Body of pancreas (tissue), 4 donors: Measurements from ENCODE around the gene ANKDD1A.

Source experiments
- CTCF ChIP-seq, 7 experiments: fragments of 450-650 bp in 4 of 7; fragments of 200-600 bp in 3 of 7; sonication (generic) in 3 of 7; IDR thresholded peaks; one replicate each; pipeline ENCODE4 v1.5.1; 2016 to 2019; ENCODE audit warnings: antibody characterized with exemption in 7 of 7
- POLR2A ChIP-seq, 3 donors: fragments of 450-650 bp; IDR thresholded peaks; one replicate each; pipeline ENCODE4 v1.6.1; 2016; ENCODE audit warnings: antibody characterized with exemption in 3 of 3, mild to moderate bottlenecking in 2 of 3

DNA sequence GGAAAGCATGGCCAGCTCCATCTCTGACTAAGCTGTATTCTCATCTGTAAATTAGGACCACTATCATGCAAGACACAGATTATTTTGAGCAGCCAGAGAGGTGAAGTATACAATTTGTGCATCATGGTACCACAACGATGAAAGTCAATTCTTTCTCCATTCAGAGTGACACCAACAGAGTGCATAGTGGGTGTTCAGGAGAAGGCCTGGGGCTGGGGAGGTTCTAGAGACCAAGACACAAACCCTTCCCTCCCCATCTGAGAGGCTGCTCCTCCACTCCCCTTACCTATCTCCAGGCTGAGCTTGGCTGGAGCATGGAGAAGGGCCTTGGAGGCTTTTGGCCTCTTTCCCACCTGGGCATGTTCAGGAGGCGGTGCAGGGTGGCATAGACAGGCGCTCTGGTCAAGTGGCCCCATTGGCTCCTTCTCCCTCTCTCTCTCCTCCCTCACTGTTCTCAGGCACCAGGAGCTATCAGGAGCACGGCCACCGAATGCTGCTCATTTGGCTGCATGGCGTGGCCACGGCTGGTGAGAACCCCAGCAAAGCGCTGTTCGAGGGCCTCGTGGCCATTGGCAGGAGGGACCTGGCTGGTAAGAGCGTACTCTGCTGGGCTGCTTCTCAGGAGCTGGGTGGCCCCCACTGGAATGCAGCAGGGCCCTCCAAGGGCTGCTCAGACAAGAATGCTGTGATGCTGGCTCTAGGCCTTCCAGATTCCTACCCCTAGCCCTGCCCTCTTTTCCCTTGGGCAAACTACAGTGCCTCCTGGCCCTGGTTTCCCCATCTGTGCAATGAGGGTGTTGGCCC lies 37.9 kb downstream of the ANKDD1A start:
- TF ChIP-seq CTCF (IDR thresholded peaks at IDR 0.05): no peak
- no peak for TF ChIP-seq POLR2A (IDR thresholded peaks at IDR 0.05)
